ENCODE measurements around the gene MINDY4.

MINDY4 gene

GRCh38 chr7:30899630-30900029 lies 128.4 kb downstream of the MINDY4 start:
- no peak for TF ChIP-seq CTCF (IDR thresholded peaks at IDR 0.05; ENCODE audit: low read depth, low read length, missing control alignments)
- no peak overlapping the region for H3K4me3 ChIP-seq (replicated peaks; ENCODE audit: low read depth, low read length)
- DNase-seq (ENCODE audit: extremely low read depth, low read depth), result no peak

- TF ChIP-seq CTCF (IDR thresholded peaks at IDR 0.05; ENCODE audit: low read depth, low read length, missing control alignments), result no peak
- DNase-seq (ENCODE audit: extremely low read depth, low read depth), result no peak
- no peak overlapping the region for H3K4me3 ChIP-seq (replicated peaks; ENCODE audit: low read depth, low read length)
Measured at GRCh38 chr7:30900053-30900452, 128.8 kb downstream of the MINDY4 start.

GRCh38 chr7:30900803-30901362 lies 129.7 kb downstream of the MINDY4 start:
- no peak overlapping the region for H3K4me3 ChIP-seq (replicated peaks; ENCODE audit: low read depth, low read length)
- no peak for TF ChIP-seq CTCF (IDR thresholded peaks at IDR 0.05; ENCODE audit: low read depth, low read length, missing control alignments)

GRCh38 chr7:30901856-30902255 lies 130.6 kb downstream of the MINDY4 start:
- H3K4me3 ChIP-seq (replicated peaks; ENCODE audit: low read depth, low read length), result no peak overlapping the region
- no peak for TF ChIP-seq CTCF (IDR thresholded peaks at IDR 0.05; ENCODE audit: low read depth, low read length, missing control alignments)
- no peak for DNase-seq (ENCODE audit: extremely low read depth, low read depth)

More at GRCh38 chr7:30900803-30901362, 129.7 kb downstream of the MINDY4 start:
- DNase-seq (ENCODE audit: extremely low read depth, low read depth), result no peak

GRCh38 chr7:30902466-30902865 lies 131.2 kb downstream of the MINDY4 start:
- no peak overlapping the region for H3K4me3 ChIP-seq (replicated peaks; ENCODE audit: low read depth, low read length)
- DNase-seq (ENCODE audit: extremely low read depth, low read depth), result no peak
- TF ChIP-seq CTCF (IDR thresholded peaks at IDR 0.05; ENCODE audit: low read depth, low read length, missing control alignments), result no peak

GRCh38 chr7:30903146-30903545 lies 131.9 kb downstream of the MINDY4 start:
- no peak overlapping the region for H3K4me3 ChIP-seq (replicated peaks; ENCODE audit: low read depth, low read length)
- no peak for DNase-seq (ENCODE audit: extremely low read depth, low read depth)
- no peak for TF ChIP-seq CTCF (IDR thresholded peaks at IDR 0.05; ENCODE audit: low read depth, low read length, missing control alignments)

GRCh38 chr7:30904561-30904960 lies 133.3 kb downstream of the MINDY4 start:
- DNase-seq (ENCODE audit: extremely low read depth, low read depth), result no peak
- no peak overlapping the region for H3K4me3 ChIP-seq (replicated peaks; ENCODE audit: low read depth, low read length)
- no peak for TF ChIP-seq CTCF (IDR thresholded peaks at IDR 0.05; ENCODE audit: low read depth, low read length, missing control alignments)

Measured in HFF-Myc (cell line).